Measurements from ENCODE around the gene VWA5B2.

Gene VWA5B2

DNA sequence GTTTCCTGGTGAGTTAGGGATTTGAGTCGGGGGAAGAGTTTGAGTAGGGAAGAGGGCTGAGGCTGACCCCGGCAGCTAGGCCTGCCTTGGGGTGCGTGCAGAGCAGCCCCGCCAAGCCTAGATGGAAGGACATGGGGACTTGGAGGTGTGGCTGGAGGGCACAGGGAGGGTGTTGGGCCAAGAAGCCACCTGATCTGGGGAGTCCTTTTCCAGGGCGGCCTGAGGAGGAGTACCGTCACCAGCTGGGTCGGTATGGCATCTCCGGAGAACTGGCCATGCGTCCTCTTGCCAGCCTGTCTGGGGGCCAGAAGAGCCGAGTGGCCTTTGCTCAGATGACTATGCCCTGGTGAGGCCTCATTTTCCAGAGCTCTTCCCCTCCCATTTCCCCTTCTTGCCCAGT, 36.5 kb upstream of the VWA5B2 start:
- no peaks in the 10 kb centered on the region for H3K4me1 ChIP-seq (ENCODE audit: control insufficient read depth, insufficient read depth, low read length)

DNA sequence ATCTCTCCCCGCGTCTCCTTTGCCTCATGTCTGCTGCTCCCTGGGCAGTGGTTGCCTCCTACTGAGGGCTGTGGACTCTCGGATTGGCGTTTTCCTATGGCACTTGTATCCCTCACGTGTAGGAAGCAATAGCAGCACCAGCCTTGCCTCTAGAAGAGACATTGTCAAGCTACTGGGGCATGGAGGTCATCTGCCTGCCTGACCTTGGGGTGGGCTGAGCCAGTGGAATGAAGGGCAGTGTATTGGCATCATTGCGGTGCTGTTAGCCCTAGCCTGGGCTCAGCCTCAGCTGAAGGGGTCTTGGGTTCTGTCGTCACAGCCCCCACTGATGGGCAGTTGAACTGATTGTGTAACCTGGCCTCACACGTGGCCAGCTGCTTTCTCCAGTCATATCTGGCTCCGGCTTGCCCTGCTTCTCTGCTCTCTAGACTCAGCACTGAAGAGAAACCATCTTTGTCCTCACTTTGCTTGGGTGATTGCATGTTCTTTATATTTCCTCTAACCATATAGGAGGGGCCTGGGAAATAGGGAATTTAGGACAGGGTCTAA, 35.3 kb upstream of the VWA5B2 start:
- H3K36me3 ChIP-seq (ENCODE audit: control insufficient read depth, insufficient read depth, low read length): peaks cover 75% of the 10 kb centered on the region
- H3K4me3 ChIP-seq (ENCODE audit: low read depth, low read length): no peak overlapping the region
- H3K9ac ChIP-seq (ENCODE audit: low read length): no peak overlapping the region
- H3K27me3 ChIP-seq (ENCODE audit: control insufficient read depth, insufficient read depth, low read length): no peaks in the 10 kb centered on the region
- no peak overlapping the region for H3K27ac ChIP-seq (ENCODE audit: low read depth, low read length)
- H3K4me1 ChIP-seq (ENCODE audit: control insufficient read depth, insufficient read depth, low read length): no peaks in the 10 kb centered on the region
- H3K9me3 ChIP-seq (ENCODE audit: control insufficient read depth, insufficient read depth, low read depth, low read length): no peaks in the 10 kb centered on the region

More for the DNA sequence above, 36.5 kb upstream of the VWA5B2 start:
- no peak overlapping the region for H3K4me3 ChIP-seq (ENCODE audit: low read depth, low read length)
- no peak overlapping the region for H3K27ac ChIP-seq (ENCODE audit: low read depth, low read length)
- H3K9me3 ChIP-seq (ENCODE audit: control insufficient read depth, insufficient read depth, low read depth, low read length): no peaks in the 10 kb centered on the region
- no peak overlapping the region for H3K9ac ChIP-seq (ENCODE audit: low read length)
- peaks cover 87% of the 10 kb centered on the region for H3K36me3 ChIP-seq (ENCODE audit: control insufficient read depth, insufficient read depth, low read length)
- no peaks in the 10 kb centered on the region for H3K27me3 ChIP-seq (ENCODE audit: control insufficient read depth, insufficient read depth, low read length)

DNA sequence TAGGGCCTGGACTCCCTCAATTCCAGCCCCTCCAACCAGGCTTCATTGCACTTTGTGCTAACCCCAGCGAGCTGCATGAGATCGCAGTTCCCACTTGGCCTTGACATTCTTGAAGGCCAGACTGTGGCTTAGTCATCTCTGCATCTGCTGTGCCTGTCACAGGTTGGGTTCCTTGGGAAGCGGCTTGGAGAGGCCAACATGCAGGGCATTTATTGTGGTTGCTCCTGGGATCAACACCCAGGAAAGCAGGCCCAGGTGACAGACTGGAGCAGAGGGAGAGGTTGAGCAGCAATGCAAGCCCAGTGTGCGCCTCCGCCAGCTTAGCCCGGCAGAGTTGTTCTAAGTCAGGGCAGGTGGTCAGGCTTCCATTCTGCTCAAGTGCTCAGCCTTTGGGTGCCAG, 32.8 kb upstream of the VWA5B2 start:
- Histone ChIP-seq H3K9ac (ENCODE audit: low read length) (no peak overlapping the region), H3K27ac (ENCODE audit: low read depth, low read length) (no peak overlapping the region)

DNA sequence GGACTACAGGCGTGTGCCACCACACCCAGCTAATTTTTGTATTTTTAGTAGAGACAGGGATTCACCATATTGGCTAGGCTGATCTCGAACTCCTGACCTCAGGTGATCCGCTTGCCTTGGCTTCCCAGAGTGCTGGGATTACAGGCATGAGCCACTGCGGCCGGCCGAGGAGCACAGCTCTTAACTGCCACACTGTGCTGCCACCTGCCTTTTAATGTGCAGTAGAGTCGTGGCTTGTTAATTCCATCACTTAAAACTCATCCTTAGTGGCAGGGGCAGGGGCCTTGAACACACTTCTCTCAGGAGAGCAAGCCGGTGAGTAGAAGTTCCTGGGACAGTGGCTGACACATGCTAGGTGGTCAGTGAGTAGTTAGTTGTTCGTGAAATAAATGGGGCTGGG, 30.9 kb upstream of the VWA5B2 start:
- Histone ChIP-seq H3K27me3 (ENCODE audit: control insufficient read depth, insufficient read depth, low read length) (no peaks in the 10 kb centered on the region), H3K27ac (ENCODE audit: low read depth, low read length) (no peak overlapping the region), H3K4me3 (ENCODE audit: low read depth, low read length) (no peak overlapping the region), H3K36me3 (ENCODE audit: control insufficient read depth, insufficient read depth, low read length) (peaks cover 31% of the 10 kb centered on the region), H3K9me3 (ENCODE audit: control insufficient read depth, insufficient read depth, low read depth, low read length) (no peaks in the 10 kb centered on the region), H3K4me1 (ENCODE audit: control insufficient read depth, insufficient read depth, low read length) (no peaks in the 10 kb centered on the region), H3K9ac (ENCODE audit: low read length) (no peak overlapping the region)

More for the DNA sequence above, 32.8 kb upstream of the VWA5B2 start:
- Histone ChIP-seq H3K4me1 (ENCODE audit: control insufficient read depth, insufficient read depth, low read length) (no peaks in the 10 kb centered on the region), H3K36me3 (ENCODE audit: control insufficient read depth, insufficient read depth, low read length) (peaks cover 51% of the 10 kb centered on the region), H3K9me3 (ENCODE audit: control insufficient read depth, insufficient read depth, low read depth, low read length) (no peaks in the 10 kb centered on the region), H3K4me3 (ENCODE audit: low read depth, low read length) (no peak overlapping the region), H3K27me3 (ENCODE audit: control insufficient read depth, insufficient read depth, low read length) (no peaks in the 10 kb centered on the region)

DNA sequence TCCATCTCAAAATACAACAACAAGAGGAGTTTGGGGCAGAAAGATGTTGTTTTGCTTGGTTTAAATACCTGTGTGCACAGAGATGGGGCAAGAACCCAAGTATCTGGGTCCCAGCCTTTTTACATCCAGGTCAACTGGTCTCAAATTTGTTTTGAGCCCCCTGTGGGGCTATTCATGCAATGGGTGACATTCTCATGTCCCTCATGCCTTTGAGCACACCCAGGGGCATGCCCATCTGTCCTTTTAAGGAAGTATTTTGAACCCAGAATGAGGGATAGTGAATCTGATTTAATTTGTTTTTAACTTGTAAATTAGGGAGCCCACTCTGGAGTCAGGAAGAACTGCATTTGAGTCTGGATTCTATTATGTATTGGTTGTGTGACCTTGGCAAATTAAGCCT, 28.6 kb upstream of the VWA5B2 start:
- H3K36me3 ChIP-seq (ENCODE audit: control insufficient read depth, insufficient read depth, low read length): peaks cover 9% of the 10 kb centered on the region
- no peak overlapping the region for H3K9ac ChIP-seq (ENCODE audit: low read length)
- no peaks in the 10 kb centered on the region for H3K27me3 ChIP-seq (ENCODE audit: control insufficient read depth, insufficient read depth, low read length)
- H3K4me1 ChIP-seq (ENCODE audit: control insufficient read depth, insufficient read depth, low read length): no peaks in the 10 kb centered on the region
- H3K27ac ChIP-seq (ENCODE audit: low read depth, low read length): no peak overlapping the region
- H3K4me3 ChIP-seq (ENCODE audit: low read depth, low read length): no peak overlapping the region
- no peaks in the 10 kb centered on the region for H3K9me3 ChIP-seq (ENCODE audit: control insufficient read depth, insufficient read depth, low read depth, low read length)

DNA sequence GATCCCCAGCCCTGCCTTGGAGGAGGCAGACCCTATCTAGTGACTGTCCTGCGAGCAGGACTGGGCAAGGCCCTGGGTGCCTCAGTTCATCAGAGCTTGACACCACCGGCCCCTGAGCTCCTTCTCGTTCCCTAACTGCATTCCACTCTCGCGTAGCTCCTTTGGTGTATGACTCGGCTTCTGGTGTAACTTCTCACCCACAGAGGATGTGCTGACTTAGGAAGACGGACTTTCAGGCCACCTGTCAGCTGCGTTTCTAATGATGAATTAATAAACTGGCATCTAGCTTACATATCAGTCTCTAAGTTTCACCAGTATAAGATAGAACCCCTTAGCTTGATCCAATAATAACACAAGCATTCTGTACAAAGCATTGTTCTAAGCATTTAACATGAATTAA, 25.9 kb upstream of the VWA5B2 start:
- Histone ChIP-seq H3K27ac (ENCODE audit: low read depth, low read length) (no peak overlapping the region), H3K4me1 (ENCODE audit: control insufficient read depth, insufficient read depth, low read length) (no peaks in the 10 kb centered on the region), H3K9ac (ENCODE audit: low read length) (no peak overlapping the region), H3K36me3 (ENCODE audit: control insufficient read depth, insufficient read depth, low read length) (no peaks in the 10 kb centered on the region), H3K27me3 (ENCODE audit: control insufficient read depth, insufficient read depth, low read length) (no peaks in the 10 kb centered on the region; the same call in 1 of the 2 replicates), H3K4me3 (ENCODE audit: low read depth, low read length) (no peak overlapping the region), H3K9me3 (ENCODE audit: control insufficient read depth, insufficient read depth, low read depth, low read length) (no peaks in the 10 kb centered on the region)

DNA sequence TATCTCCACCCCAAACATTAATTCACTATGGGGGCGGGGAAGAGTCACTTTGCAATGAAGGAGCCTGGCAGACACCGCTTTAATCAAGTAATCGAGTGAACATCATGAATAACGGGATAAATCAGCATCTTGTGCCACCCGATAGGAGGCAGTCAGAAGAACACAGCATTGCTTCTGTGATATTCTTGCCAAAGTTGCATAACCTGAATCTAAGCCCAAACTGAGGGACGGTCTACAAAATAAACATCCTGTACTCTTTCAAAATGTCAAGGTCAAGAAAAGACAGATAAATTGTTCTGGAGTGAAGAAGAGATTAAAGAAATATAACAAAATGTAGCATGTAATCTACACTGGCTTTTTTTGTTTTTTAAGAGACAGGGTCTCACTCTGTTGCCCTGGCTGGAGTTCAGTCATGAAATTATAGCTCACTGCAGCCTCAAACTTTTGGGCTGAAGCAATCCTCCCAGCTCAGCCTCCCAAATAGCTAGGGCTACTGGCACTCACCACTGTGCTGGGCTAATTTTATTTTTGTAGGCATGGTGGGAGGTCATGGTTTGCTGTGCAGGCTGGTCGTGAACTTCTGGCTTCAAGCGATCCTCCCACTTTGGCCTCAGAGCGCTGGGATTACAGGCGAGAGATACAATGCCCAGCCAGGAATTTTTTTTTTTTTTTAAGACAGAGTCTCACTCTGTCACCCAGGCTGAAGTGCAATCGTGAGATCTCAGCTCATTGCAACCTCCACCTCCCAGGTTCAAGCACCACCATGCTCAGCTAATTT, 20.1 kb upstream of the VWA5B2 start:
- H3K9ac ChIP-seq (ENCODE audit: low read length): no peak overlapping the region
- no peaks in the 10 kb centered on the region; the same call in 1 of the 2 replicates for H3K27me3 ChIP-seq (ENCODE audit: control insufficient read depth, insufficient read depth, low read length)
- no peaks in the 10 kb centered on the region for H3K4me1 ChIP-seq (ENCODE audit: control insufficient read depth, insufficient read depth, low read length)
- no peak overlapping the region for H3K4me3 ChIP-seq (ENCODE audit: low read depth, low read length)
- H3K9me3 ChIP-seq (ENCODE audit: control insufficient read depth, insufficient read depth, low read depth, low read length): no peaks in the 10 kb centered on the region
- no peak overlapping the region for H3K27ac ChIP-seq (ENCODE audit: low read depth, low read length)
- H3K36me3 ChIP-seq (ENCODE audit: control insufficient read depth, insufficient read depth, low read length): no peaks in the 10 kb centered on the region

DNA sequence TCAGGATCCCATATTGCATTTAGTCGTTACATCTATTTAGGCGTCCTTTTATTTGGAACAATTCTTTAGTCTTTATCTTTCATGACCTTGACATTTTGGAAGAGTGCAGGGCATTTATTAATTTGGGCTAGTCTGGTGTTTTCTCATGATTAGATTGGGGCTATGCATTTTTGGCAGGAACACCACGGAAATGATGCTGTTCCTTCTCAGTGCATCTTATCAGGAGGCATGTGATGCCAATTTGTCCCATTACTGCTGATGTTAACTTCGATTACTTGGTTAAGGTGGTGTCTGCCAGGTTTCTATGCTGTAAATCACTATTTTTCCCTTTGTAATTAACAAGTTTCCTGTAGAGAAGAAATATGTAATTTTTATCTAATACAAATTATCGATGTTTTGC, 18.1 kb upstream of the VWA5B2 start:
- H3K36me3 ChIP-seq (ENCODE audit: control insufficient read depth, insufficient read depth, low read length): no peaks in the 10 kb centered on the region
- H3K27ac ChIP-seq (ENCODE audit: low read depth, low read length): no peak overlapping the region
- H3K27me3 ChIP-seq (ENCODE audit: control insufficient read depth, insufficient read depth, low read length): no peaks in the 10 kb centered on the region; the same call in 1 of the 2 replicates
- no peak overlapping the region for H3K9ac ChIP-seq (ENCODE audit: low read length)
- no peaks in the 10 kb centered on the region for H3K9me3 ChIP-seq (ENCODE audit: control insufficient read depth, insufficient read depth, low read depth, low read length)
- no peak overlapping the region for H3K4me3 ChIP-seq (ENCODE audit: low read depth, low read length)
- no peaks in the 10 kb centered on the region for H3K4me1 ChIP-seq (ENCODE audit: control insufficient read depth, insufficient read depth, low read length)

DNA sequence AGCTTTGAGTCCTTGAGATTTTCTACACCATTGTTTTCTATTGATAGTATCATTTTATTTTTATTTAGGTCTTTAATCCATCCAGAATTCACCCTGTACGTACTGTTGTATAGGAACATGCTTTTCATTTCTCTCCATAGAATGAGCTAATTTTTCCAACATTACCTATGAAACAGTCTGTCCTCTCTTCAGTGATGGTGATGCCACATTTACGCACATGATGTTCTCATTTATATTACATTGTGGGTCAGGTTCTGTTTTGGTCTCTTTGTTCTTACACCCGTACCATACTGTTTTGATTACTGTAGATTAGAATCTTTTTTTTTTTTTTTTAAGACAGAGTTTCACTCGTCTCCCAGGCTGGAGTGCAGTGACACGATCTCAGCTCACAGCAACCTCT, 17.7 kb upstream of the VWA5B2 start:
- Histone ChIP-seq H3K9ac (ENCODE audit: low read length) (no peak overlapping the region), H3K27ac (ENCODE audit: low read depth, low read length) (no peak overlapping the region), H3K27me3 (ENCODE audit: control insufficient read depth, insufficient read depth, low read length) (no peaks in the 10 kb centered on the region; the same call in 1 of the 2 replicates), H3K36me3 (ENCODE audit: control insufficient read depth, insufficient read depth, low read length) (no peaks in the 10 kb centered on the region), H3K9me3 (ENCODE audit: control insufficient read depth, insufficient read depth, low read depth, low read length) (no peaks in the 10 kb centered on the region), H3K4me3 (ENCODE audit: low read depth, low read length) (no peak overlapping the region), H3K4me1 (ENCODE audit: control insufficient read depth, insufficient read depth, low read length) (no peaks in the 10 kb centered on the region)

DNA sequence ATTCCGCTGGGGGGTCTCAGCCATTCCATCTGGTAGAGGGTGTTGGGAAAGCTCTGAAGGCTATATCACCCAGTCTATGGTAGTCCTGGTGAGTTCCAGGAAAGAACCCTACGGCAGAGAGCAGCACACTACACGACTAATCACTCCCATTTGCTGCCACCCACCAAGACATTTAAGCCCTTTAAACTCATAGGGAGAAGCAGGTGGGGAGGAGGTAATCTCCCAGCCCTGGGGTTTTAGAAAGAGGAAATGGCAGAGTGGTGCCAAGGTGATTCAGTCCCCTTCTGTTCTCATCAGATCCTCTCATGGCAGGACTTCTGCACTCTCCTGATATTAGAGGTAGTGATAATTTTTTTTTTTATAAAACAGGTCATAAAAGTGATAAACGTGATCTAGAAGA, 10.6 kb upstream of the VWA5B2 start:
- H3K4me1 ChIP-seq (ENCODE audit: control insufficient read depth, insufficient read depth, low read length): no peaks in the 10 kb centered on the region
- H3K27me3 ChIP-seq (ENCODE audit: control insufficient read depth, insufficient read depth, low read length): no peaks in the 10 kb centered on the region
- H3K36me3 ChIP-seq (ENCODE audit: control insufficient read depth, insufficient read depth, low read length): no peaks in the 10 kb centered on the region
- H3K4me3 ChIP-seq (ENCODE audit: low read depth, low read length): no peak overlapping the region
- no peaks in the 10 kb centered on the region for H3K9me3 ChIP-seq (ENCODE audit: control insufficient read depth, insufficient read depth, low read depth, low read length)
- no peak overlapping the region for H3K9ac ChIP-seq (ENCODE audit: low read length)
- no peak overlapping the region for H3K27ac ChIP-seq (ENCODE audit: low read depth, low read length)

DNA sequence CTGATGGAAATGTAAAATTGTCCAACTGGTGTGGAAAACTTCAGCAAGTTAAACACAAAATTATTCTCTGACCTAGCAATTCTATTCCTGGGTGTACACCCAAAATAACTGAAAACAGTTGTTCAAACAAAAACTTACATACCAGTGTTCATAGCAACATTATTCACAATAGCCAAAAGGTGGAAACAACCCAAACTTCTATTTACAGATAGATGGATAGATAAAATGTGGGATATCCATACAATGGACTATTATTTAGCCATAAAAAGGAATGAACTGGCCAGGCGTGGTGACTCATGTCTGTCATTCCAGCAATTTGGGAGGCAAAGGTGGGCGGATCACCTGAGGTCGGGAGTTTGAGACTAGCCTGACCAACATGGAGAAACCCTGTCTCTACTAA, 6.9 kb upstream of the VWA5B2 start:
- no peak overlapping the region for H3K9ac ChIP-seq (ENCODE audit: low read length)
- H3K4me1 ChIP-seq (ENCODE audit: control insufficient read depth, insufficient read depth, low read length): no peaks in the 10 kb centered on the region
- no peak overlapping the region for H3K27ac ChIP-seq (ENCODE audit: low read depth, low read length)
- H3K9me3 ChIP-seq (ENCODE audit: control insufficient read depth, insufficient read depth, low read depth, low read length): no peaks in the 10 kb centered on the region
- no peaks in the 10 kb centered on the region for H3K36me3 ChIP-seq (ENCODE audit: control insufficient read depth, insufficient read depth, low read length)
- peaks cover 7% of the 10 kb centered on the region for H3K27me3 ChIP-seq (ENCODE audit: control insufficient read depth, insufficient read depth, low read length)
- H3K4me3 ChIP-seq (ENCODE audit: low read depth, low read length): no peak overlapping the region
